Measurements from ENCODE around the gene ARHGAP8. TPM values are rescaled to one million over a fixed set of nuclear protein-coding genes. Genes with fewer than 3 reads are reported as not detected.
A peak's percentile ranks its signal among the peaks of the same experiment; 100 is the strongest.

Gene ARHGAP8
- total RNA-seq, 2 experiments from 2014 or later = 5.7 to 6.3 TPM

- TF ChIP-seq CTCF (IDR thresholded peaks at IDR 0.05) = no peak
- Mint-ChIP-seq H3K4me3 (no peak overlapping the region), H3K27ac (peak overlapping the region; percentile 42), H3K9me3 (no peaks in the 10 kb centered on the region), H3K4me1 (ENCODE audit: low read depth) (no peaks in the 10 kb centered on the region), H3K27me3 (no peaks in the 10 kb centered on the region), H3K36me3 (ENCODE audit: low read depth) (peaks cover 13% of the 10 kb centered on the region)
- Histone ChIP-seq H3K27me3 (ENCODE audit: control insufficient read depth in 1 of 2, insufficient read depth in 2 of 2, low read length in 2 of 2) (no peaks in the 10 kb centered on the region), H3K9me3 (ENCODE audit: control insufficient read depth in 1 of 2, insufficient read depth in 1 of 2, low read length in 2 of 2) (peaks cover 0 to 6% of the 10 kb centered on the region in 2 experiments), H3K4me1 (ENCODE audit: insufficient read depth, low read length) (peaks cover 13% of the 10 kb centered on the region), H3K27ac (ENCODE audit: low read depth in 1 of 2, low read length in 2 of 2) (no peak overlapping the region), H3K36me3 (ENCODE audit: insufficient read depth, low read length) (peaks cover 40% of the 10 kb centered on the region), H3K4me3 (ENCODE audit: low read length) (no peak overlapping the region)
- intact Hi-C loops (cut with DNase I, micrococcal nuclease) = no loop called here
- DNase-seq (no peak), ATAC-seq (ENCODE audit: poor library complexity) (no peak)
- CTCF ChIA-PET = no interaction called here
- POLR2A ChIA-PET = no interaction called here
Observed at GRCh38 chr22:44728761-44729324, 23.5 kb upstream of the ARHGAP8 start.

GRCh38 chr22:44729391-44730021 is 22.9 kb upstream of the ARHGAP8 start:
- H3K4me3 Mint-ChIP-seq = no peak overlapping the region
- Histone ChIP-seq H3K27ac (ENCODE audit: low read depth in 1 of 2, low read length in 2 of 2) (no peak overlapping the region), H3K9me3 (ENCODE audit: control insufficient read depth in 1 of 2, insufficient read depth in 1 of 2, low read length in 2 of 2) (peaks cover 0 to 6% of the 10 kb centered on the region in 2 experiments), H3K4me3 (ENCODE audit: low read length) (no peak overlapping the region), H3K4me1 (ENCODE audit: insufficient read depth, low read length) (peaks cover 13% of the 10 kb centered on the region), H3K27me3 (ENCODE audit: control insufficient read depth in 1 of 2, insufficient read depth in 2 of 2, low read length in 2 of 2) (no peaks in the 10 kb centered on the region), H3K36me3 (ENCODE audit: insufficient read depth, low read length) (peaks cover 39% of the 10 kb centered on the region)
- no peaks in the 10 kb centered on the region for H3K9me3 Mint-ChIP-seq
- peak overlapping the region; percentile 42 for H3K27ac Mint-ChIP-seq
- peaks cover 6% of the 10 kb centered on the region for H3K36me3 Mint-ChIP-seq (ENCODE audit: low read depth)
- intact Hi-C loops (cut with DNase I, micrococcal nuclease) = no loop called here
- no peaks in the 10 kb centered on the region for H3K27me3 Mint-ChIP-seq
- TF ChIP-seq CTCF (IDR thresholded peaks at IDR 0.05) = no peak
- CTCF ChIA-PET = no interaction called here
- DNase-seq (peak in 2 of 14 experiments; percentile 13 to 30), ATAC-seq (ENCODE audit: poor library complexity) (peak; percentile 28)
- POLR2A ChIA-PET = no interaction called here
- no peaks in the 10 kb centered on the region for H3K4me1 Mint-ChIP-seq (ENCODE audit: low read depth)

- H3K4me3 ChIP-seq (ENCODE audit: low read length) = no peak overlapping the region
- POLR2A ChIA-PET = no interaction called here
- Mint-ChIP-seq H3K9me3 (no peaks in the 10 kb centered on the region), H3K27ac (no peak overlapping the region), H3K36me3 (ENCODE audit: low read depth) (peaks cover 5% of the 10 kb centered on the region), H3K4me1 (ENCODE audit: low read depth) (no peaks in the 10 kb centered on the region), H3K4me3 (no peak overlapping the region), H3K27me3 (no peaks in the 10 kb centered on the region)
- intact Hi-C loops (cut with DNase I, micrococcal nuclease) = no loop called here
- H3K36me3 ChIP-seq (ENCODE audit: insufficient read depth, low read length) = peaks cover 35% of the 10 kb centered on the region
- H3K4me1 ChIP-seq (ENCODE audit: insufficient read depth, low read length) = peaks cover 13% of the 10 kb centered on the region
- H3K9me3 ChIP-seq (ENCODE audit: control insufficient read depth in 1 of 2, insufficient read depth in 1 of 2, low read length in 2 of 2) = peaks cover 0 to 6% of the 10 kb centered on the region in 2 experiments
- H3K27ac ChIP-seq (ENCODE audit: low read depth in 1 of 2, low read length in 2 of 2) = no peak overlapping the region
- no peaks in the 10 kb centered on the region for H3K27me3 ChIP-seq (ENCODE audit: control insufficient read depth in 1 of 2, insufficient read depth in 2 of 2, low read length in 2 of 2)
- DNase-seq (no peak), ATAC-seq (ENCODE audit: poor library complexity) (no peak)
- no peak for TF ChIP-seq CTCF (IDR thresholded peaks at IDR 0.05)
- CTCF ChIA-PET = no interaction called here
Observed at GRCh38 chr22:44730022-44730393, 22.4 kb upstream of the ARHGAP8 start.
